GM15510 (cell line): ENCODE measurements around the gene SLC27A4.

Experiments used
- POLR2A ChIP-seq: IDR thresholded peaks from 3 replicates; pipeline ENCODE4 v1.6.1; 2011; ENCODE audit warnings: borderline replicate concordance; ENCODE audit not compliant: insufficient read length; ENCODE audit errors: extremely low read depth

The SLC27A4 gene

GRCh38 chr9:128339761-128340690 lies at the start of gene SLC27A4:
Gene SLC27A4 (plus strand): TSS chr9:128340527. CDS start chr9:128343133, 2,606 bp downstream.
- TF ChIP-seq POLR2A: peak; percentile 56

DNA sequence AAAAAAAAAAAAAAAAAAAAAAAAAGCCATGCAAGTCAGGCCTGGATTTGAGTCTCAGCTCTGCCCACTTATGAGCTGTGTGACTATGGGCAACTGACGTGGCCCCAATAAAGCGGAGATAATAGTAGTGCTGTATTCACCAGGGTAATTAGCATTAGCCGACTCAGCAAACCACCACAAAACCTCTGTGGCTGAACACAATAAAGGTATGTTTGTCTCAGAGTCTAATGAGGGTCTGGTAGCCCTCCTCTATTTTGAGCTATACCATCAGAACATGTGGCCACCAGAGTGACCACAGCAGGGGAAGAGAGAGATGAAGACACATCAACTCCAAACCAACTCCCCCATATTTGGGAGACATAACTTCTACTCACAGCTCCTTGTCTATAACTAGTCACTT lies 48.3 kb upstream of the SLC27A4 start:
- no peak for TF ChIP-seq POLR2A

GRCh38 chr9:128293091-128293490 lies 47.2 kb upstream of the SLC27A4 start:
- TF ChIP-seq POLR2A: no peak

GRCh38 chr9:128294142-128294541 lies 46.2 kb upstream of the SLC27A4 start:
- TF ChIP-seq POLR2A: no peak

- TF ChIP-seq POLR2A: no peak
Measured at GRCh38 chr9:128296340-128297220, 43.7 kb upstream of the SLC27A4 start.

GRCh38 chr9:128297221-128297773 lies 43.0 kb upstream of the SLC27A4 start:
- no peak for TF ChIP-seq POLR2A

DNA sequence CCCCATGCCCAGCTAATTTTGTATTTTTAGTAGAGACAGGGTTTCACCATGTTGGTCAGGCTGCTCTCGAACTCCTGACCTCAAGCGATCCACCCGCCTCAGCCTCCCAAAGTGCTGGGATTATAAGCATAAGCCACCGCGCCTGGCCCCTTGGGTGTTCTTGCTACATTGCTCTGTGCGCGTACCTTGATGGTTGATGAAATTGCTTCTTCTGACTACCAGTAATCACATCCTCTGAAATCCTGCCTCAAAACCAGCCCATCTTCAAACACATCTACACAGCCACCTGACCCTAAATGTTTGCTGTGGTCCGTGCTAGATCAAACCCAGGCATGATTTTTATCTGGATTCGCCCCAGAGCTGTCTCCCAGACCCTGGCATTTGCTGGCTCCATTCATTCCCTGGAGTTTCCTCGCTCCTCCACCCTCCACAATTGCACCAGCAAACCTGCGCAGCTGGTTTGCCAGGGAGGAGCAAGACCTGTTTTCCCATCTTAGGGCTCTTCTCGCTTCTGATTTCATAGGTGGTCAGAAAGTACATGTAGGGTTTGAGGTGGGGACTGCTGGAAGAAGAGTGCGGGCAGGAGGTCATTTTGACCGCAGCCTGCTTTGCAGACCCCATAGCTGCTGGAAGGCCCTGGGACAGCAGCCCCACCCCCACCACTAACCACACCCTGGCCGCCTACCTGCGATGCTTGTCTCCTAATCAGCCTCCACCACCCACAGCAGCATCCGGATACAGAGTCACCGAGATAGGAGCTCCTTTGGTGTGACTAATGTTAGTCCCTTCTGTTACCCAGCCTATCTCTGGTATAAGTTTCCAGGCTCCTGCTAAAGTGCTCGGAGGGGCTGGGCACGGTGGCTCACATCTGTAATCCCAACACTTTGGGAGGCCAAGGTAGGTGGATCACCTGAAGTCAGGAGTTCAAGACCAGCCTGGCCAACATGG lies 41.5 kb upstream of the SLC27A4 start:
- TF ChIP-seq POLR2A: no peak

DNA sequence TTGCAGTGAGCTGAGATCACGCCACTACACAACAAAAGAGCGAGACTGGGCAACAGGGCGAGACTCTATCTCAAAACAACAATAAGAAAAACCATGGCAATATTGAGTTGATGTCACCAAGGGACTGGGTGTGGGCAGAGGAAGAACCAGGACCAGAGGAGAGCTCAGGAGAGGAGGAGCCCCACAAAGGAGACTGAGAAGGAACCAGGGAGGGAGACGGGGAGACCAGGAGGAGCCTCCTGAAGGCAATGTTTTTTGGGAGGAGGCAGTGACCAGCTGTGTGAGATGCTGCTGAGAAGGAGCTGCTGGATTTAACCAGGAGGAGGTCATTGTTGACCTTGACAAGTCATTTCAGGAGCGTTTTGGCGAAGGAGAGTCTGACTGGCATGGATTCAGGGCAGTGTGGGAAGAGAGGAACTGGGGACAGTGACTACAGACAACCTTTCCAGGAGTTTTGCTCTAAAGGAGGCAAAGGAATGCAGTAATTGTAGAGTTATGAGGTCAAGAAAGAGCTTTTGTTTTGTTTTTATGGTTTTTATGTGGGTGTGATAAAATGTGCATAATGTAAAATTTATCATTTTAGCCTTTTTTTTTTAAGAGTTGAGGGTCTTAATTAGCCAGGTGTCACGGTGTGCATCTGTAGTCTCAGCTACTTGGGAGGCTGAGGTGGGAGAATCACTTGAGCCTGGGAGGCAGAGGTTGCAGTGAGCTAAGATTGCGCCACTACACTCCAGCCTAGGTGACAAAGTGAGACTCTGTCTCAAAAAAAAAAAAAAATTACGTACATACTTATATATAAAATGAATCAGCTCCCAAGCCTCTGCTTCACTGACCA lies 36.0 kb upstream of the SLC27A4 start:
- no peak for TF ChIP-seq POLR2A

DNA sequence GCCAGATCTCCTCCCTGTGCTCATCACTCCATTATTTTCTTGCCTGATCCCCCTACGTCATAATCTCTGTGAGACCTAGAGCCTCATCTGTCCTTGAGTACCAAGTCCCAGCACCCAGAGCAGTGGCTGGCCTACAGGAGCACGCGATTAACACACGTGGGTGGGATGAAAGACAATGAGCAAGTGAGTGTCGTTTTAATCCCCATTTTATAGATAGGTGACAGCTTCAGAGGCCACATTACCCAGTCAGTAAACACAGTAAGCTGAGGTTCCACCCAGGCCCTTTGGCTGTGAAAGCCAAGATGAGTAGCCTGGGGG lies 35.4 kb upstream of the SLC27A4 start:
- no peak for TF ChIP-seq POLR2A

GRCh38 chr9:128309551-128309950 lies 30.8 kb upstream of the SLC27A4 start:
- no peak for TF ChIP-seq POLR2A

DNA sequence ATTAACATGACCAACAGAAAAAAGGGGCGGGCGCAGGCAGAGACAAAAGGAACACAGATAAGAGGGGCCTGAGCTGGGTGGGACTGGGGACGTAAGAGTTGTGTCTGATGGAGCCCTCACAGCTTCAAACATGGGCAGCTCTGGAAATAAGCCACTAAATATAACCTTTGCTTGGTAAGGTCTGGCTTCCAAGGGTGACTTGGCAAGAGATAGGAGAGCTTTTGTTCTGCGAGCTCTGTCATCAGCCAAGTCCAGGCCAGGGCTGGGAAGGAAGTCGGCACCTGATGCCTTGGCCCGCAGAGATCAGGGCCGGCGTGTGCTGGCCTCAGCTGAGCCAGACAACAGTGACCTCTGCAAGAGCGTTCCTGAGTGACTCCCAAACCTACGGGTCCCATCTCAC lies 29.9 kb upstream of the SLC27A4 start:
- no peak for TF ChIP-seq POLR2A

- no peak for TF ChIP-seq POLR2A
Measured at GRCh38 chr9:128314697-128315096, 25.6 kb upstream of the SLC27A4 start.

DNA sequence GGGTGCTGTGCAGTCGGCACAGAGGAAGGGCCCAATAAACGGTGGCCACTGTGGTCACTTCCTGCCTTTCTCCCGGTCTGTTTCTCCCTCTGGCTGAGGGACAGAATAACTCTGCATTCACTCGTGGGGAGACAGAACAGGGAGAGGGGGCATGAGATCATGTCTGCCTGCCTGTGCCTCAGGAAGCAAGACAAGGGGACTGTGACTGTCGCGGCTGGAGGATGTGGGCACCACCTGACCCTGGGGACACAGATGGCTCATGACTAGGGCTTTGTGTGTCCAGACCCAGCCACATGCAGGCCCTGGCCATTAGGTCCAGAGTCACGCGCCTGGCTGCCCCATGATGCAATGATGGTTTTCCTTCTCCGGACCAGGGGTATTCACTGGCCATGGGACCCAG lies 23.9 kb upstream of the SLC27A4 start:
- TF ChIP-seq POLR2A: no peak
